HCT116 (cell line): ENCODE results near the gene MPPED1. TPM values are rescaled to one million over a fixed set of nuclear protein-coding genes. Genes with fewer than 3 reads are reported as not detected.

ENCODE experiments used
- ATAC-seq: fragments of 200-7000 bp; cut with Tn5 transposase; 2 replicates; pipeline ENCODE4 v1.9.1; 2020; ENCODE audit warnings: mild to moderate bottlenecking, moderate library complexity
- BruUV-seq: library from RNA; stranded (reverse); fragments of 400-500 nt; replicated peaks from 2 replicates; lab custom pipeline; 2021; lab: Mats Ljungman, UMichigan
- CTCF ChIA-PET: fragments of 300-600 bp; sonication (Branson Sonifier 250); formaldehyde crosslinking; loops from one replicate; lab custom pipeline; 2021; ENCODE audit warnings: antibody characterized with exemption; lab: Charles Lee
- POLR2A ChIA-PET: fragments of 300-600, 350-600 bp; sonication (Branson Sonifier 250); formaldehyde crosslinking; loops from one replicate; lab custom pipeline; 2021; ENCODE audit warnings: antibody characterized with exemption; lab: Charles Lee
- RAD21 ChIA-PET, 2 experiments: fragments of 300-600 bp; sonication (Branson Sonifier 250); formaldehyde crosslinking; loops; one replicate each; lab custom pipeline; 2023; ENCODE audit warnings: low total read pairs in 2 of 2; ENCODE audit not compliant: uncharacterized antibody in 2 of 2, unreplicated experiment in 2 of 2, low non-redundant PET in 1 of 2; lab: Charles Lee
- DNase-seq: peaks from one replicate; pipeline ENCODE4 v3.0.0-alpha.2; 2010; ENCODE audit warnings: low read depth, low spot score
- H2AFZ ChIP-seq: fragments of 200-600 bp; shearing (Covaris generic), sonication (generic); 2 replicates; pipeline ENCODE4 v1.6.1; 2017; ENCODE audit warnings: low read depth, mixed run types, mixed read lengths, antibody characterized with exemption, low read length; ENCODE audit not compliant: poor library complexity, severe bottlenecking
- H3K27ac ChIP-seq: 2 replicates; pipeline ENCODE4 v1.5.1; 2012; ENCODE audit warnings: low read depth, low read length
- H3K27me3 ChIP-seq: fragments of 200-600 bp; sonication (generic); 2 replicates; pipeline ENCODE4 v1.6.1; 2016; ENCODE audit warnings: mixed run types, low read length, mixed read lengths; ENCODE audit not compliant: insufficient read depth
- H3K36me3 ChIP-seq, 2 experiments: fragments of 200-500 bp in 1 of 2; fragments of 200-600 bp in 1 of 2; sonication (Bioruptor generic) in 1 of 2; sonication (generic) in 1 of 2; 2 replicates each; pipeline versions ENCODE4 v1.5.1 to v1.6.1; 2014 to 2016; ENCODE audit warnings: low read length in 2 of 2, inconsistent platforms in 1 of 2, mixed read lengths in 1 of 2, mixed run types in 1 of 2; ENCODE audit not compliant: insufficient read depth in 2 of 2, control insufficient read depth in 1 of 2
- H3K4me1 ChIP-seq, 2 experiments: fragments of 200-600 bp in 1 of 2; sonication (generic) in 1 of 2; 2 replicates each; pipeline versions ENCODE4 v1.5.1 to v1.6.1; 2012 to 2017; ENCODE audit warnings: low read length in 2 of 2, inconsistent platforms in 1 of 2, mild to moderate bottlenecking in 1 of 2, mixed read lengths in 1 of 2, mixed run types in 1 of 2, moderate library complexity in 1 of 2; ENCODE audit not compliant: insufficient read depth in 2 of 2, control insufficient read depth in 1 of 2
- H3K4me2 ChIP-seq: fragments of 200-600 bp; sonication (generic); 2 replicates; pipeline ENCODE4 v1.6.1; 2017; ENCODE audit warnings: mixed run types, low read length, mixed read lengths
- H3K4me3 ChIP-seq, 2 experiments: fragments of 200-600 bp in 1 of 2; sonication (generic) in 1 of 2; replicated peaks in 1 of 2; 2 replicates each; pipeline ENCODE4 v1.5.1; 2011 to 2016; ENCODE audit warnings: low read length in 2 of 2, control low read depth in 1 of 2, low read depth in 1 of 2, mild to moderate bottlenecking in 1 of 2, mixed read lengths in 1 of 2, mixed run types in 1 of 2
- H3K79me2 ChIP-seq: fragments of 200-600 bp; sonication (generic); 2 replicates; pipeline ENCODE4 v1.6.1; 2017; ENCODE audit warnings: mild to moderate bottlenecking, mixed run types, low read length, moderate library complexity, mixed read lengths; ENCODE audit not compliant: insufficient read depth
- H3K9ac ChIP-seq: fragments of 200-600 bp; sonication (generic); 2 replicates; pipeline ENCODE4 v1.6.1; 2016; ENCODE audit warnings: low read length, mixed read lengths
- H3K9me2 ChIP-seq: fragments of 200-600 bp; sonication (generic), shearing (Covaris generic); 2 replicates; pipeline ENCODE4 v1.6.1; 2017; ENCODE audit warnings: mixed run types, mild to moderate bottlenecking, moderate library complexity; ENCODE audit not compliant: insufficient read depth
- H3K9me3 ChIP-seq, 2 experiments: fragments of 200-500 bp in 1 of 2; fragments of 200-600 bp in 1 of 2; sonication (Bioruptor generic) in 1 of 2; sonication (generic) in 1 of 2; 2 replicates each; pipeline ENCODE4 v1.6.1; 2014 to 2017; ENCODE audit warnings: low read length in 2 of 2, mixed read lengths in 2 of 2, inconsistent platforms in 1 of 2, low read depth in 1 of 2, mild to moderate bottlenecking in 1 of 2, mixed run types in 1 of 2, moderate library complexity in 1 of 2; ENCODE audit not compliant: control insufficient read depth in 1 of 2, insufficient read depth in 1 of 2
- H4K20me1 ChIP-seq: fragments of 200-600 bp; sonication (generic), shearing (Covaris generic); 2 replicates; pipeline ENCODE4 v1.6.1; 2017; ENCODE audit warnings: mixed run types, mild to moderate bottlenecking, moderate library complexity; ENCODE audit not compliant: insufficient read depth
- POLR2A ChIP-seq: IDR thresholded peaks from 2 replicates; pipeline ENCODE4 v1.7.0; 2011; ENCODE audit warnings: borderline replicate concordance; ENCODE audit not compliant: insufficient read depth, insufficient read length; ENCODE audit errors: extremely low read depth
- SIN3A ChIP-seq: IDR thresholded peaks from 2 replicates; pipeline ENCODE4 v1.6.1; 2012; ENCODE audit warnings: low read depth
- SP1 ChIP-seq: IDR thresholded peaks from 2 replicates; pipeline ENCODE4 v1.6.1; 2012; ENCODE audit warnings: low read depth
- ZFX ChIP-seq: fragments of 450-650 bp; IDR thresholded peaks from 2 replicates; pipeline ENCODE4 v1.6.1; 2017
- ZNF274 ChIP-seq: fragments of 200-500 bp; sonication (Bioruptor generic); IDR thresholded peaks from 2 replicates; pipeline ENCODE4 v1.6.1; 2014; ENCODE audit warnings: mild to moderate bottlenecking, low read depth, low read length, inconsistent platforms
- intact Hi-C: fragments of 100-400 bp; cut with micrococcal nuclease; formaldehyde crosslinking; loops from 2 replicates; pipeline ENCODE4 v1.10.0; 2022
- total RNA-seq: library from RNA; stranded (reverse); gene quantifications from one replicate; pipeline ENCODE4 v1.2.1, GENCODE V29; 2021; ENCODE audit not compliant: unreplicated experiment
- TF ChIP-seq, protein P1 (sequence below): IDR thresholded peaks from 2 replicates; pipeline ENCODE4 v1.6.1; 2012; ENCODE audit warnings: low read depth

Gene MPPED1
- total RNA-seq, 1 experiment from 2014 or later, result not detected

DNA sequence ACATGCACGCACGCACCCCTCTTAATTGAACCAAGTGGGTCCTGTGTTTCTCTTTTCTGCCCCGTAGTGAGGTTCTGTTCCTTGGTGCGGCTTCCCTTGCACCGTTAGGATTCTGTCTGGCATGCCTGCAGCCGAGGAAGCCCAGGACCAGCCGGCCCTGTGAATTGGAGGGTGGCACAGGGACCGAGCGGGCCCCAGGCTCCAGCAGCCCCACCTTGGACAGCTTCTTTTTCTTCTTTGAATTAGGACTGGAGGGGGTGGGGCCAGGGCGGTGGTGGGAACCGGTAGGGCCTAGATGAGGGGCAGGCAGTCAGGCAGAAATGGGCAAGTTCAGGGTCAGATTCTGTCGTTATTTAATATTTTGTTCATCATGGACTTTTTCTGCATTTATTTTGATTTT is 94.7 kb downstream of the MPPED1 start:
- H3K9me3 ChIP-seq, result no peaks in the 10 kb centered on the region; a peak in 1 of 4 replicates
- CTCF ChIA-PET, result no interaction called here
- no peak overlapping the region for H3K4me2 ChIP-seq
- no peaks in the 10 kb centered on the region for H3K4me1 ChIP-seq
- H2AFZ ChIP-seq, result no peak overlapping the region
- no peaks in the 10 kb centered on the region for H3K9me2 ChIP-seq
- H3K27ac ChIP-seq, result no peak overlapping the region
- ATAC-seq (no peak), DNase-seq (no peak)
- intact Hi-C loops, result no loop called here
- H3K9ac ChIP-seq, result no peak overlapping the region
- no peaks in the 10 kb centered on the region for H3K27me3 ChIP-seq
- no peaks in the 10 kb centered on the region for H4K20me1 ChIP-seq
- POLR2A ChIA-PET, result no interaction called here
- RAD21 ChIA-PET, result no interaction called here
- no peaks in the 10 kb centered on the region for H3K79me2 ChIP-seq
- no peak overlapping the region for H3K4me3 ChIP-seq
- BruUV-seq, result no TSS peak
- no peaks in the 10 kb centered on the region for H3K36me3 ChIP-seq
- TF ChIP-seq ZNF274 (no peak), SP1 (no peak), SIN3A (no peak)
- TF ChIP-seq, protein P1, sequence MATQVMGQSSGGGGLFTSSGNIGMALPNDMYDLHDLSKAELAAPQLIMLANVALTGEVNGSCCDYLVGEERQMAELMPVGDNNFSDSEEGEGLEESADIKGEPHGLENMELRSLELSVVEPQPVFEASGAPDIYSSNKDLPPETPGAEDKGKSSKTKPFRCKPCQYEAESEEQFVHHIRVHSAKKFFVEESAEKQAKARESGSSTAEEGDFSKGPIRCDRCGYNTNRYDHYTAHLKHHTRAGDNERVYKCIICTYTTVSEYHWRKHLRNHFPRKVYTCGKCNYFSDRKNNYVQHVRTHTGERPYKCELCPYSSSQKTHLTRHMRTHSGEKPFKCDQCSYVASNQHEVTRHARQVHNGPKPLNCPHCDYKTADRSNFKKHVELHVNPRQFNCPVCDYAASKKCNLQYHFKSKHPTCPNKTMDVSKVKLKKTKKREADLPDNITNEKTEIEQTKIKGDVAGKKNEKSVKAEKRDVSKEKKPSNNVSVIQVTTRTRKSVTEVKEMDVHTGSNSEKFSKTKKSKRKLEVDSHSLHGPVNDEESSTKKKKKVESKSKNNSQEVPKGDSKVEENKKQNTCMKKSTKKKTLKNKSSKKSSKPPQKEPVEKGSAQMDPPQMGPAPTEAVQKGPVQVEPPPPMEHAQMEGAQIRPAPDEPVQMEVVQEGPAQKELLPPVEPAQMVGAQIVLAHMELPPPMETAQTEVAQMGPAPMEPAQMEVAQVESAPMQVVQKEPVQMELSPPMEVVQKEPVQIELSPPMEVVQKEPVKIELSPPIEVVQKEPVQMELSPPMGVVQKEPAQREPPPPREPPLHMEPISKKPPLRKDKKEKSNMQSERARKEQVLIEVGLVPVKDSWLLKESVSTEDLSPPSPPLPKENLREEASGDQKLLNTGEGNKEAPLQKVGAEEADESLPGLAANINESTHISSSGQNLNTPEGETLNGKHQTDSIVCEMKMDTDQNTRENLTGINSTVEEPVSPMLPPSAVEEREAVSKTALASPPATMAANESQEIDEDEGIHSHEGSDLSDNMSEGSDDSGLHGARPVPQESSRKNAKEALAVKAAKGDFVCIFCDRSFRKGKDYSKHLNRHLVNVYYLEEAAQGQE, result no peak
- TF ChIP-seq, all 23 proteins: peak for 0

DNA sequence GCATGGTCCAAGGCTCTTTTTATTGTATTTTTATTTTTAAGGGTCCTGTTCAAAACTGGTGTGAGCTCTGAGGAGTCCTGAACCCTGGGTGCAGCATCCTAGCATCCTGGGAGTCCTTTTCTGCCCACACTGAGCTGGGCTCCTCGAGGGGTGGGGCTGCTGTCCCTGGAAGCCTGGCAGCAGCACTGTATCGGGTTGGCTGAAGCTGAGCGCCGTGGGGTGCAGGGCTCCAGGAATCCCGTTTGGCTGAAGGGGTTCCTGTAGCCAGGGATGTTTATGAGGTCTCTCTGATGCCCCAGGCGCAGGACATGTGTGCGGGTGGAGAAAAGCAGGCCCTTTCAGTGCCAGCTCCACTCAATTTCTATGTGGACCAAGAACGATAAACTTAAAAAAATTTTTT is 95.4 kb downstream of the MPPED1 start:
- ChIA-PET RAD21 (no interaction called here), CTCF (no interaction called here), POLR2A (no interaction called here)
- intact Hi-C loops, result no loop called here
- Histone ChIP-seq H4K20me1 (no peaks in the 10 kb centered on the region), H3K27ac (no peak overlapping the region), H3K4me1 (no peaks in the 10 kb centered on the region), H3K4me3 (no peak overlapping the region), H3K9me2 (no peaks in the 10 kb centered on the region), H3K27me3 (no peaks in the 10 kb centered on the region), H3K79me2 (no peaks in the 10 kb centered on the region), H3K36me3 (no peaks in the 10 kb centered on the region), H3K9me3 (no peaks in the 10 kb centered on the region; a peak in 1 of 4 replicates), H3K9ac (no peak overlapping the region), H3K4me2 (no peak overlapping the region), H2AFZ (no peak overlapping the region)
- ATAC-seq (no peak), DNase-seq (no peak)
- BruUV-seq, result no TSS peak
- TF ChIP-seq ZFX (no peak), POLR2A (no peak)
